HepG2 (cell line): Measurements from ENCODE around the gene WDSUB1. TPM values are rescaled to one million over a fixed set of nuclear protein-coding genes. Genes with fewer than 3 reads are reported as not detected.

Experiments used
- ATAC-seq: fragments of 200-7000 bp; cut with Tn5 transposase; 3 replicates; pipeline ENCODE4 v1.9.1; 2020; ENCODE audit warnings: mild to moderate bottlenecking, moderate library complexity
- BruUV-seq: library from RNA; stranded (reverse); fragments of 400-500 nt; replicated peaks from 2 replicates; lab custom pipeline; 2021; lab: Mats Ljungman, UMichigan
- CTCF ChIA-PET: fragments of 300-600 bp; formaldehyde crosslinking; extraction: SDS; loops from one replicate; lab custom pipeline; 2021; ENCODE audit warnings: low total read pairs, inconsistent platforms, low intra/inter-chr PET ratio; lab: Yijun Ruan, JAX
- POLR2A ChIA-PET: fragments of 350-600 bp; sonication (Branson Sonifier 250); formaldehyde crosslinking; loops from one replicate; lab custom pipeline; 2020; ENCODE audit warnings: antibody characterized with exemption, inconsistent platforms; lab: Yijun Ruan, JAX
- DNase-seq: peaks from one replicate; pipeline ENCODE4 v3.0.0-alpha.2; 2015; ENCODE audit warnings: low spot score
- FAIRE-seq: peaks from 3 replicates; lab custom pipeline; 2011; peaks lifted over from hg19 to GRCh38; lab: Jason Lieb, UNC
- H2AFZ ChIP-seq: one replicate; pipeline ENCODE4 v1.6.1; 2011; ENCODE audit warnings: low read length, inconsistent platforms
- H3K27ac ChIP-seq: fragments of 300-600 bp; 3 replicates; pipeline ENCODE4 v1.8.0; 2011; ENCODE audit warnings: mixed run types, mild to moderate bottlenecking, mixed read lengths, low read length, inconsistent platforms; ENCODE audit not compliant: insufficient read depth; ENCODE audit errors: extremely low read length
- H3K27me3 ChIP-seq, 2 experiments: fragments of 200-600 bp in 1 of 2; 2 replicates in 1 of 2; 3 replicates in 1 of 2; pipeline versions ENCODE4 v1.6.0 to v1.8.0; 2011; ENCODE audit warnings: low read length in 2 of 2, mild to moderate bottlenecking in 2 of 2, moderate library complexity in 2 of 2, inconsistent platforms in 1 of 2; ENCODE audit not compliant: insufficient read depth in 2 of 2, control insufficient read depth in 1 of 2
- H3K36me3 ChIP-seq, 2 experiments: fragments of 200-600 bp in 1 of 2; replicated peaks in 1 of 2; 2 replicates in 1 of 2; 3 replicates in 1 of 2; pipeline versions ENCODE4 v1.5.1 to v1.8.0; 2011; ENCODE audit warnings: low read length in 2 of 2, inconsistent platforms in 1 of 2; ENCODE audit not compliant: insufficient read depth in 2 of 2, control insufficient read depth in 1 of 2
- H3K4me1 ChIP-seq: 2 replicates; pipeline ENCODE4 v1.5.1; 2012; ENCODE audit warnings: low read length, inconsistent platforms; ENCODE audit not compliant: insufficient read depth
- H3K4me2 ChIP-seq: 2 replicates; pipeline ENCODE4 v1.6.0; 2011; ENCODE audit warnings: low read depth, low read length, inconsistent platforms
- H3K4me3 ChIP-seq, 3 experiments: fragments of 200-600 bp in 1 of 3; sonication (generic), shearing (Covaris generic) in 1 of 3; replicated peaks in 1 of 3; 2 replicates each; pipeline ENCODE4 v1.5.1; 2011 to 2016; ENCODE audit warnings: low read length in 3 of 3, inconsistent platforms in 2 of 3, low read depth in 2 of 3, mild to moderate bottlenecking in 2 of 3, control low read depth in 1 of 3, mixed read lengths in 1 of 3; ENCODE audit not compliant: insufficient read depth in 1 of 3
- H3K79me2 ChIP-seq: one replicate; pipeline ENCODE4 v1.6.1; 2011; ENCODE audit warnings: low read length, inconsistent platforms; ENCODE audit not compliant: insufficient read depth
- H3K9ac ChIP-seq: 2 replicates; pipeline ENCODE4 v1.6.0; 2011; ENCODE audit warnings: mild to moderate bottlenecking, low read depth, low read length, inconsistent platforms; ENCODE audit not compliant: insufficient read depth
- H3K9me3 ChIP-seq: 2 replicates; pipeline ENCODE4 v1.5.1; 2012; ENCODE audit warnings: mild to moderate bottlenecking, low read length
- H4K20me1 ChIP-seq: 2 replicates; pipeline ENCODE4 v1.6.0; 2011; ENCODE audit warnings: inconsistent platforms, mild to moderate bottlenecking, low read length, moderate library complexity; ENCODE audit not compliant: insufficient read depth
- ZNF281 ChIP-seq: sonication (generic); formaldehyde crosslinking; IDR thresholded peaks from 2 replicates; pipeline ENCODE4 v1.4.0; 2020; ENCODE audit warnings: missing genetic modification reagents, borderline replicate concordance
- ZNF770 ChIP-seq: sonication (generic); formaldehyde crosslinking; IDR thresholded peaks from 2 replicates; pipeline ENCODE4 v1.5.0; 2020; ENCODE audit warnings: mild to moderate bottlenecking, missing genetic modification reagents
- WGBS: methylation state at CpG from one replicate; pipeline ENCODE4 v1.1.6; 2017; ENCODE audit warnings: low lambda C conversion rate; 5-methylcytosine and 5-hydroxymethylcytosine counted together
- in situ Hi-C: cut with HindIII; loops from 2 replicates; pipeline ENCODE4 v1.10.0; 2017; ENCODE audit warnings: low pct_unique_long_range_greater_than_20kb; ENCODE audit not compliant: extremely low pct_ligation_motif_present
- intact Hi-C: fragments of 100-400 bp; cut with micrococcal nuclease; formaldehyde crosslinking; loops from one replicate; pipeline ENCODE4 v1.10.0; 2022; ENCODE audit not compliant: unreplicated experiment
- polyA plus RNA-seq, 8 experiments: library from polyadenylated mRNA; depleted of rRNA in 3 of 8; stranded (reverse) in 7 of 8; unstranded in 1 of 8; fragments of >200 nt; fragmentation: Illumina TruSeq in 4 of 8; extraction: Trizol in 4 of 8; gene quantifications; 2 replicates each; pipeline versions ENCODE4 v1.2.1 to v1.2.3, GENCODE V29; 2011 to 2016; ENCODE audit warnings: low read depth in 4 of 8, missing spikeins in 1 of 8, mixed read lengths in 1 of 8; ENCODE audit not compliant: insufficient read depth in 1 of 8
- total RNA-seq, 5 experiments: library from RNA; depleted of rRNA; stranded (reverse); fragments of >200 nt; fragmentation: Illumina TruSeq; extraction: Trizol; gene quantifications; 2 replicates each; pipeline ENCODE4 v1.2.3, GENCODE V29; 2016; ENCODE audit warnings: low read depth in 1 of 5

Gene WDSUB1
- total and polyA plus RNA-seq, 2 of the 13 experiments (the other 11 are each of a cell fraction or from before 2014, with no cell fraction given) = 10.1 to 10.7 TPM

- Histone ChIP-seq H3K27ac (no peak overlapping the region), H3K36me3 (peaks cover 0 to 3% of the 10 kb centered on the region in 2 experiments; a peak in 2 of 5 replicates), H3K27me3 (no peaks in the 10 kb centered on the region), H3K4me1 (no peaks in the 10 kb centered on the region), H3K9me3 (no peaks in the 10 kb centered on the region), H3K9ac (no peak overlapping the region)
- no peak for ATAC-seq
- over 99% methylated on average over 3 of the region's 3 CpGs for WGBS
- CTCF ChIA-PET = no interaction called here
- no peak for DNase-seq
- intact Hi-C loops = no loop called here
- TF ChIP-seq ZNF281 (CRISPR knock-in tag) = no peak
- TF ChIP-seq ZNF770 (CRISPR knock-in tag) = peak; percentile 53; the same call in 1 of the 2 replicates
- TF ChIP-seq, all 625 proteins: peak for 1
- Histone ChIP-seq H2AFZ (no peak overlapping the region), H4K20me1 (no peaks in the 10 kb centered on the region), H3K4me2 (no peak overlapping the region), H3K79me2 (no peaks in the 10 kb centered on the region), H3K4me3 (no peak overlapping the region)
- no peak for FAIRE-seq
- POLR2A ChIA-PET = interaction anchor here (0.8 kb wide), 1 partner anchor 19 kb away, joined by 3 read pairs; no protein-coding TSS in a partner anchor
- no TSS peak for BruUV-seq
- in situ Hi-C loops = no loop called here
These were observed 19.9 kb downstream of the WDSUB1 start for GRCh38 chr2:159266554-159266953.
